Ishikawa (cell line): ENCODE results near the gene TNFRSF4.

Experiments
- CEBPB ChIP-seq: IDR thresholded peaks from 2 replicates; pipeline ENCODE4 v1.6.1; 2012
- CREB1 ChIP-seq: IDR thresholded peaks from 2 replicates; pipeline ENCODE4 v1.6.1; 2012; ENCODE audit warnings: low read depth
- EGR1 ChIP-seq: IDR thresholded peaks from 2 replicates; pipeline ENCODE4 v1.6.1; 2012
- EP300 ChIP-seq: IDR thresholded peaks from 2 replicates; pipeline ENCODE4 v1.6.1; 2012; ENCODE audit warnings: borderline replicate concordance
- FOXM1 ChIP-seq: IDR thresholded peaks from 2 replicates; pipeline ENCODE4 v1.6.1; 2012; ENCODE audit warnings: low read depth, borderline replicate concordance
- NFIC ChIP-seq: IDR thresholded peaks from 2 replicates; pipeline ENCODE4 v1.6.1; 2012
- RAD21 ChIP-seq: IDR thresholded peaks from 2 replicates; pipeline ENCODE4 v1.6.1; 2012; ENCODE audit warnings: low read depth
- TAF1 ChIP-seq: IDR thresholded peaks from 2 replicates; pipeline ENCODE4 v1.6.1; 2012; ENCODE audit warnings: low read depth, mild to moderate bottlenecking
- TCF12 ChIP-seq: IDR thresholded peaks from 2 replicates; pipeline ENCODE4 v1.6.1; 2012; ENCODE audit warnings: low read depth
- TEAD4 ChIP-seq: IDR thresholded peaks from 2 replicates; pipeline ENCODE4 v1.6.1; 2012
- YY1 ChIP-seq: IDR thresholded peaks from 2 replicates; pipeline ENCODE4 v1.6.1; 2012; ENCODE audit warnings: low read depth
- ZBTB7A ChIP-seq: IDR thresholded peaks from 2 replicates; pipeline ENCODE4 v1.6.1; 2012; ENCODE audit warnings: low read depth
- TF ChIP-seq, protein P1 (sequence below): IDR thresholded peaks from 2 replicates; pipeline ENCODE4 v1.6.1; 2012; ENCODE audit warnings: low read depth, mild to moderate bottlenecking
- TF ChIP-seq, protein P2 (sequence below): IDR thresholded peaks from 2 replicates; pipeline ENCODE4 v1.6.1; 2012
- TF ChIP-seq, protein P3 (sequence below): IDR thresholded peaks from 2 replicates; pipeline ENCODE4 v1.6.1; 2012

The TNFRSF4 gene

GRCh38 chr1:1244192-1244811 lies 30.3 kb upstream of the TNFRSF4 start:
- TF ChIP-seq EP300 (no peak), TAF1 (no peak), CEBPB (no peak), NFIC (no peak), CREB1 (no peak), YY1 (no peak), TCF12 (no peak), RAD21 (no peak), TEAD4 (no peak), EGR1 (no peak), FOXM1 (no peak), ZBTB7A (no peak)
- TF ChIP-seq, protein P1, sequence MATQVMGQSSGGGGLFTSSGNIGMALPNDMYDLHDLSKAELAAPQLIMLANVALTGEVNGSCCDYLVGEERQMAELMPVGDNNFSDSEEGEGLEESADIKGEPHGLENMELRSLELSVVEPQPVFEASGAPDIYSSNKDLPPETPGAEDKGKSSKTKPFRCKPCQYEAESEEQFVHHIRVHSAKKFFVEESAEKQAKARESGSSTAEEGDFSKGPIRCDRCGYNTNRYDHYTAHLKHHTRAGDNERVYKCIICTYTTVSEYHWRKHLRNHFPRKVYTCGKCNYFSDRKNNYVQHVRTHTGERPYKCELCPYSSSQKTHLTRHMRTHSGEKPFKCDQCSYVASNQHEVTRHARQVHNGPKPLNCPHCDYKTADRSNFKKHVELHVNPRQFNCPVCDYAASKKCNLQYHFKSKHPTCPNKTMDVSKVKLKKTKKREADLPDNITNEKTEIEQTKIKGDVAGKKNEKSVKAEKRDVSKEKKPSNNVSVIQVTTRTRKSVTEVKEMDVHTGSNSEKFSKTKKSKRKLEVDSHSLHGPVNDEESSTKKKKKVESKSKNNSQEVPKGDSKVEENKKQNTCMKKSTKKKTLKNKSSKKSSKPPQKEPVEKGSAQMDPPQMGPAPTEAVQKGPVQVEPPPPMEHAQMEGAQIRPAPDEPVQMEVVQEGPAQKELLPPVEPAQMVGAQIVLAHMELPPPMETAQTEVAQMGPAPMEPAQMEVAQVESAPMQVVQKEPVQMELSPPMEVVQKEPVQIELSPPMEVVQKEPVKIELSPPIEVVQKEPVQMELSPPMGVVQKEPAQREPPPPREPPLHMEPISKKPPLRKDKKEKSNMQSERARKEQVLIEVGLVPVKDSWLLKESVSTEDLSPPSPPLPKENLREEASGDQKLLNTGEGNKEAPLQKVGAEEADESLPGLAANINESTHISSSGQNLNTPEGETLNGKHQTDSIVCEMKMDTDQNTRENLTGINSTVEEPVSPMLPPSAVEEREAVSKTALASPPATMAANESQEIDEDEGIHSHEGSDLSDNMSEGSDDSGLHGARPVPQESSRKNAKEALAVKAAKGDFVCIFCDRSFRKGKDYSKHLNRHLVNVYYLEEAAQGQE, result no peak
- TF ChIP-seq, protein P2, sequence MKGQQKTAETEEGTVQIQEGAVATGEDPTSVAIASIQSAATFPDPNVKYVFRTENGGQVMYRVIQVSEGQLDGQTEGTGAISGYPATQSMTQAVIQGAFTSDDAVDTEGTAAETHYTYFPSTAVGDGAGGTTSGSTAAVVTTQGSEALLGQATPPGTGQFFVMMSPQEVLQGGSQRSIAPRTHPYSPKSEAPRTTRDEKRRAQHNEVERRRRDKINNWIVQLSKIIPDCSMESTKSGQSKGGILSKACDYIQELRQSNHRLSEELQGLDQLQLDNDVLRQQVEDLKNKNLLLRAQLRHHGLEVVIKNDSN, result no peak
- TF ChIP-seq, protein P3, sequence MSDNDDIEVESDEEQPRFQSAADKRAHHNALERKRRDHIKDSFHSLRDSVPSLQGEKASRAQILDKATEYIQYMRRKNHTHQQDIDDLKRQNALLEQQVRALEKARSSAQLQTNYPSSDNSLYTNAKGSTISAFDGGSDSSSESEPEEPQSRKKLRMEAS, result no peak

DNA sequence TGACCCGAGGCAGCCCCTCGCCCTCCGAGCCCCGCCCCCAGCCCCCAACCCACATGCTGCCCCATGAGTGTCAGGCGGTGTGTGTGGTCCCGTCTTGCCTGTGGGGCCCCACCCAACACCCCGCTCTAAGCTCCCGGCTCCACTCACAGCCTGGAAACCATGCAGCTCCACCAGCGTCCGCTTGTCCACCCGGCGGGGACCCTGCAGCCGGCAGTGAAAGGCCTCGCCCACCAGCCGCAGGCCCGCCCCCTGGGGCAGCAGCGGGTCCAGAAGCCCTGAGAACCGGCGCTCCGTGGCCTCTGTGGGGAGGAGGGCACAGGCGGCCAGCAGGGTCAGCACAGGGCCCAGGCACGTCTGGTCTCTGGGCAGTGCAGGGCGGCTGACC lies 29.8 kb upstream of the TNFRSF4 start:
- TF ChIP-seq ZBTB7A, result no peak
- no peak for TF ChIP-seq CEBPB
- no peak for TF ChIP-seq NFIC
- no peak for TF ChIP-seq FOXM1
- TF ChIP-seq TAF1, result no peak
- TF ChIP-seq, protein P1, result no peak
- no peak for TF ChIP-seq TCF12
- no peak for TF ChIP-seq YY1
- TF ChIP-seq EP300, result no peak
- TF ChIP-seq RAD21, result no peak
- no peak for TF ChIP-seq TEAD4

GRCh38 chr1:1243266-1243660 lies 29.3 kb upstream of the TNFRSF4 start:
- TF ChIP-seq, protein P2, result no peak
- TF ChIP-seq CREB1, result no peak

- TF ChIP-seq EP300 (no peak), TEAD4 (no peak), CREB1 (no peak), NFIC (no peak), FOXM1 (no peak), EGR1 (no peak), ZBTB7A (no peak), TCF12 (no peak), RAD21 (no peak), TAF1 (no peak), CEBPB (no peak), YY1 (no peak)
- TF ChIP-seq, protein P1, result no peak
- TF ChIP-seq, protein P2, result no peak
- TF ChIP-seq, protein P3, result no peak
Observed at GRCh38 chr1:1242461-1243265, 28.7 kb upstream of the TNFRSF4 start.
